SK-MEL-5 (cell line): ENCODE measurements around the gene SLC22A15. TPM values are rescaled to one million over a fixed set of nuclear protein-coding genes. Genes with fewer than 3 reads are reported as not detected.
"Not testable (repeated sequence)": the region's sequence is repeated elsewhere in the genome, so short reads cannot be mapped to it uniquely, and the experiment has no call there.

ENCODE experiments used
- DNase-seq: peaks from one replicate; pipeline ENCODE4 v3.0.0-alpha.2; 2016; ENCODE audit warnings: low read depth, low spot score
- in situ Hi-C: cut with HindIII; loops from 2 replicates; pipeline ENCODE4 v1.10.0; 2016; ENCODE audit warnings: low sequenced_read_pairs, high pct_unique_total_duplicates, low pct_unique_long_range_greater_than_20kb
- polyA plus RNA-seq, 2 experiments: library from polyadenylated mRNA; depleted of rRNA; stranded (reverse); fragments of >200 nt; gene quantifications; 2 replicates each; pipeline ENCODE4 v1.2.3, GENCODE V29; 2015
- total RNA-seq: library from RNA; depleted of rRNA; stranded (reverse); fragments of >200 nt; shearing (Covaris generic); gene quantifications from 2 replicates; pipeline ENCODE4 v1.2.3, GENCODE V29; 2014; rRNA removed

SLC22A15 gene
- 1.2 and 1.4 TPM in 2 replicates for total RNA-seq
- 0.75 and 0.91 TPM in 2 replicates for polyA plus RNA-seq (2015; cell fraction: cytosol; rRNA removed)
- 18.9 and 25.0 TPM in 2 replicates for polyA plus RNA-seq (2015; cell fraction: nucleus; rRNA removed)

- in situ Hi-C loops = no loop called here
- peak; percentile 50 for DNase-seq
Observed at GRCh38 chr1:115976062-115976920, at the start of gene SLC22A15. Gene SLC22A15 (plus strand): TSS chr1:115976513. CDS start chr1:115976628, 115 bp downstream.

- in situ Hi-C loops = no loop called here
- DNase-seq = no peak
Observed at GRCh38 chr1:115927971-115928370, 48.3 kb upstream of the SLC22A15 start.

DNA sequence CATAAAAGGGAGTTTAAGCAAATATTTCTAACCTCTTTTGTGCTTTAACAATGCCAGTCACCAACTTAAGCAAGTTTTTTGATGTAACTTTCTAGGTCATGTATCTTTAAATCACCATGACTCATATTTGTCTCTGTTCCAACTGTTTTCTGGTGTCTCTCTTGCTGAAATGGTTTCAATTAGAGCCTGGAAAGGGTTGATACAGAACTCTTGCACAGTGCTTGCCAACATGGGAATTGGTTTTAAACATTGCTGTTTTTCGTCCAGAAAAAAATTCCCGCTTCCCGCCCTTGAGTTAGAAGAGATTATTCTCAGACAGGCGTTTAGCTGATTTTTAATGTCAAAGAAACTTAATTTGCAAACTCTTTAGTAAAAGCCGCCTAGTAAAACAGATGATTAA, 46.4 kb upstream of the SLC22A15 start:
- in situ Hi-C loops = no loop called here
- no peak for DNase-seq

GRCh38 chr1:115933625-115934024, 42.7 kb upstream of the SLC22A15 start:
- in situ Hi-C loops = no loop called here
- no peak for DNase-seq

- no peak for DNase-seq
- in situ Hi-C loops = no loop called here
Observed at GRCh38 chr1:115939455-115939854, 36.9 kb upstream of the SLC22A15 start.

- DNase-seq = no peak
- in situ Hi-C loops = no loop called here
Observed at GRCh38 chr1:115946116-115946515, 30.2 kb upstream of the SLC22A15 start.

- in situ Hi-C loops = no loop called here
- no peak for DNase-seq
Observed at GRCh38 chr1:115949156-115949555, 27.2 kb upstream of the SLC22A15 start.

DNA sequence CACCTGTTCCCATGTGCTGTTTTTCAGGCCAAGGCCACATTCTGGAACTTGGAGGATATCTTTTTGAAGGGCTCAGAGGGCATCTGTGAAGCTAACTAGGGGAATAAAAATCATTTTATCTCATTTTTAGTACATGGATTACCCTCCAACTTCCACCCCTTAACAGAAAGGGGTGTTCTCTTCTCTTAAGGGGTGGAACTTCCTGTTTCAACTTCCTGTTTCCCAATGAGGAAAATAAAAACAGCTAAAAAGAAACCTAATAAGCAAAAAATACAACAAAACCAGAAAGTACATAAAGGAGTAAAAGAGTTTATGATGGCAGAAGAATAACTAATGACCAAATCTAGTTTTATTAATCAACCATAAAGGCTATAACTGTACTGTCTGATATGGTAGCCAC, 24.8 kb upstream of the SLC22A15 start:
- in situ Hi-C loops = no loop called here
- DNase-seq = no peak

- no peak for DNase-seq
- in situ Hi-C loops = no loop called here
Observed at GRCh38 chr1:115952547-115952946, 23.8 kb upstream of the SLC22A15 start.

- no peak for DNase-seq
- in situ Hi-C loops = no loop called here
Observed at GRCh38 chr1:115953180-115953579, 23.1 kb upstream of the SLC22A15 start.

DNA sequence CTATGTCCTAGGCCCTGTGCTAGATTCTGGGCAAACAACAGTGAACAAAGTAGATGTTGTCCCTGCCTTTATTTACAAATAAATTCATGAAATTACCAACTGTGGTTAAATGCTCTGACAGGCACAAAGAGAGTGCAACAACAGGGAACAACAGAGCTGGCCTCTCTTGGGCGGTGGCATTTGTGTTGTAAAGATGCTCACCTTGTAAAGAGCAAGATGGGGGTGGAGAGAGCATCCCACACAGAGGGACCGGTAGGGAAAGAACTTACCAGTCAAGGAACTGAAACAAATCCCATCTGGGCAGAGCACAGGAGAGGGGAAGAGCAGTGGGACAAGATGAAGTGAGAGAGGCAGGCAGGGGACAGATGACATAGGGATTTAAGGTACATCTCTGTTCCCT, 21.6 kb upstream of the SLC22A15 start:
- in situ Hi-C loops = no loop called here
- DNase-seq = no peak

GRCh38 chr1:115955228-115955627, 21.1 kb upstream of the SLC22A15 start:
- DNase-seq = no peak
- in situ Hi-C loops = no loop called here

GRCh38 chr1:115958866-115959265, 17.4 kb upstream of the SLC22A15 start:
- in situ Hi-C loops = no loop called here
- DNase-seq = no peak

DNA sequence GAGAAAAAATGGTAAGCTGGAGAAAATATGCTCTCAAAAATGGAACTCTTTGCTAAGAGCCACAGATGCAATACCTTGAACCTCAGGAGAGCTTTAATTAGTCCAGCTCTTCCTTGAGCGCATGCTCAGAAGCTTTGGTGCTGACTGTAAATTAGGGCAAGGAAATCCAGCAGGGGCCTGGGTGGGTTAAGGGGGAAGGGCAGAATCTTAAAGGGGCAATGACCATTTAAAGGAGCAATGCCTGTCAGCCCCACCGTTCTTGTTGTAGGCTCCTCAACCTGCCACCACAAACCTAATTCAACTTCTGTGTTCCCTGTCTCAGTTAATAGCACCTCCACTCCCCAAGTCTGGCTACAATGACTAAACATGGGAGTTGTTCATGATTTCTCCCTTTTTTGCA, 6.8 kb upstream of the SLC22A15 start:
- in situ Hi-C loops = no loop called here
- DNase-seq = peak; percentile 64

- DNase-seq, in situ Hi-C loops: not testable (repeated sequence)
Observed at GRCh38 chr1:115971778-115972177, 4.5 kb upstream of the SLC22A15 start.

GRCh38 chr1:115973154-115973553, 3.2 kb upstream of the SLC22A15 start:
- in situ Hi-C loops = no loop called here
- no peak for DNase-seq

- in situ Hi-C loops = no loop called here
- DNase-seq = no peak
Observed at GRCh38 chr1:115975569-115976061, 698 bp upstream of the SLC22A15 start.

GRCh38 chr1:115976921-115977498, 697 bp downstream of the SLC22A15 start:
- in situ Hi-C loops = no loop called here
- DNase-seq = no peak
